Measurements from ENCODE around the gene REPS1. TPM values are rescaled to one million over a fixed set of nuclear protein-coding genes. Genes with fewer than 3 reads are reported as not detected.

REPS1 gene
- total RNA-seq, 1 experiment from 2014 or later, result 63.4 TPM

DNA sequence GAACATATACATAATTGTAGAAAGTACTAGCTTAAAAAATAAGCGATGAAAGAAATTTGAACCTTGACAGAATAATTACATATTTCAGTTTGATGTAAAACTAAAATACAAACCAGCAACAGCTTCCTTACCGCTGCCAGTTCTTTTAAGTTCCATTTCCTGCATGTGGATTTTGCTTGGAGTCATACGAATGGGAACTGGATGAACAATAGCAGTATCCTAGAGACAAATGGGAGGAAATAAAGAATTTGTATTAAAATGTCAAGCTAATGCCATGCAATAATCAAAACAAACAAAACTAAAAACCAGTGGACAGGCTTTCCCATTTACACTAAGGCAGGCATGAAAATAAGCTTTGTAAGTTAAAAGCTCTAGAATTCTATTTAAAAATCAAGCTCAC lies 67.1 kb downstream of the REPS1 start:
- no peak for DNase-seq (ENCODE audit: low spot score)
- POLR2A ChIA-PET (ENCODE audit: low non-redundant PET), result no interaction called here
- Histone ChIP-seq H3K36me3 (ENCODE audit: insufficient read depth, low read length, poor library complexity, severe bottlenecking) (peaks cover 9% of the 10 kb centered on the region), H3K4me3 (ENCODE audit: low read depth, low read length, poor library complexity, severe bottlenecking) (no peak overlapping the region), H3K4me1 (ENCODE audit: insufficient read depth, low read length, poor library complexity, severe bottlenecking) (no peaks in the 10 kb centered on the region), H3K27me3 (replicated peaks; ENCODE audit: insufficient read depth, low read depth, low read length, poor library complexity) (no peaks in the 10 kb centered on the region), H3K9me3 (ENCODE audit: low read depth, low read length, poor library complexity, severe bottlenecking) (no peaks in the 10 kb centered on the region), H3K27ac (ENCODE audit: low read depth, low read length, poor library complexity, severe bottlenecking) (no peak overlapping the region)
- CTCF ChIA-PET, result no interaction called here
- no TSS peak for BruUV-seq (replicated peaks)
- intact Hi-C loops (cut with micrococcal nuclease; ENCODE audit: unreplicated experiment), result no loop called here
- TF ChIP-seq EZH2 (IDR thresholded peaks at IDR 0.05; ENCODE audit: borderline replicate concordance, low read depth, low read length, poor library complexity, severe bottlenecking) (no peak), CTCF (conservative IDR thresholded peaks at IDR 0.05; ENCODE audit: low read depth, low read length) (no peak)

- ChIA-PET POLR2A (ENCODE audit: low non-redundant PET) (no interaction called here), CTCF (no interaction called here)
- TF ChIP-seq EZH2 (IDR thresholded peaks at IDR 0.05; ENCODE audit: borderline replicate concordance, low read depth, low read length, poor library complexity, severe bottlenecking), result no peak
- no peak for TF ChIP-seq CTCF (conservative IDR thresholded peaks at IDR 0.05; ENCODE audit: low read depth, low read length)
- no peaks in the 10 kb centered on the region for H3K27me3 ChIP-seq (replicated peaks; ENCODE audit: insufficient read depth, low read depth, low read length, poor library complexity)
- intact Hi-C loops (cut with micrococcal nuclease; ENCODE audit: unreplicated experiment), result no loop called here
- no peak overlapping the region for H3K27ac ChIP-seq (ENCODE audit: low read depth, low read length, poor library complexity, severe bottlenecking)
- no peak for DNase-seq (ENCODE audit: low spot score)
- no peaks in the 10 kb centered on the region for H3K9me3 ChIP-seq (ENCODE audit: low read depth, low read length, poor library complexity, severe bottlenecking)
- peaks cover 41% of the 10 kb centered on the region for H3K36me3 ChIP-seq (ENCODE audit: insufficient read depth, low read length, poor library complexity, severe bottlenecking)
- no TSS peak for BruUV-seq (replicated peaks)
- no peaks in the 10 kb centered on the region for H3K4me1 ChIP-seq (ENCODE audit: insufficient read depth, low read length, poor library complexity, severe bottlenecking)
- H3K4me3 ChIP-seq (ENCODE audit: low read depth, low read length, poor library complexity, severe bottlenecking), result no peak overlapping the region
Observed at GRCh38 chr6:138914701-138915100, 73.4 kb downstream of the REPS1 start.

DNA sequence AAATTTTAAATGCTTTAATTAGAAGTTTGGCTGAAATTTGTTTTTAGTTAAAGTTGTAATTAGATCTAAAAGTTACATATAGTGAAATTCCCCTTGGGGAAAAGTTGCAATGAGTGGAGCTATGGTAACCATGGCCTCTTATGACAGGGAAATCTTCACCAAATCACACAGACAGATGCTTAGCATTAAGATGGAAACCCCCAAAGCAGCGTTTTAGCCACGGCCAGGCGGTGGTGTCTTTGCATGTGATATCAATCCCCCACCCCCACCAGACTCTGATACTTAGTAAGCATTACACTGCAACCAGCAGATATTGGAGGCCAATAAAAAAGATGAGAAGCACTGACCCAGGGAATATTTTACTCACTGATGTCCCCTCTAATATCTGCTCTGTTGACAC lies 75.7 kb downstream of the REPS1 start:
- ChIA-PET CTCF (no interaction called here), POLR2A (ENCODE audit: low non-redundant PET) (no interaction called here)
- no peak overlapping the region for H3K27ac ChIP-seq (ENCODE audit: low read depth, low read length, poor library complexity, severe bottlenecking)
- intact Hi-C loops (cut with micrococcal nuclease; ENCODE audit: unreplicated experiment), result no loop called here
- no peaks in the 10 kb centered on the region for H3K9me3 ChIP-seq (ENCODE audit: low read depth, low read length, poor library complexity, severe bottlenecking)
- no peak overlapping the region for H3K4me3 ChIP-seq (ENCODE audit: low read depth, low read length, poor library complexity, severe bottlenecking)
- no TSS peak for BruUV-seq (replicated peaks)
- no peak for DNase-seq (ENCODE audit: low spot score)
- TF ChIP-seq CTCF (conservative IDR thresholded peaks at IDR 0.05; ENCODE audit: low read depth, low read length) (no peak), EZH2 (IDR thresholded peaks at IDR 0.05; ENCODE audit: borderline replicate concordance, low read depth, low read length, poor library complexity, severe bottlenecking) (no peak)
- H3K36me3 ChIP-seq (ENCODE audit: insufficient read depth, low read length, poor library complexity, severe bottlenecking), result peaks cover 47% of the 10 kb centered on the region
- no peaks in the 10 kb centered on the region for H3K27me3 ChIP-seq (replicated peaks; ENCODE audit: insufficient read depth, low read depth, low read length, poor library complexity)
- no peaks in the 10 kb centered on the region for H3K4me1 ChIP-seq (ENCODE audit: insufficient read depth, low read length, poor library complexity, severe bottlenecking)
